ENCODE results near the gene DLGAP1.

GRCh38 chr18:3690764-3691066 is 764.4 kb downstream of the DLGAP1 start:
- TF ChIP-seq CTCF (IDR thresholded peaks at IDR 0.05) = no peak
- no peak for TF ChIP-seq POLR2AphosphoS5 (IDR thresholded peaks at IDR 0.05; ENCODE audit: low read depth, low read length)
- TF ChIP-seq EP300 (IDR thresholded peaks at IDR 0.05; ENCODE audit: borderline replicate concordance in 1 of 2, low read depth in 1 of 2, low read length in 1 of 2) = no peak
